SK-N-MC (cell line): Measurements from ENCODE around the gene PCNA.

Source experiments
- EZH2 ChIP-seq: fragments of 200-600 bp; sonication (generic); IDR thresholded peaks from one replicate; pipeline ENCODE4 v1.6.1; 2017; ENCODE audit warnings: antibody characterized with exemption
- FOXP2 ChIP-seq: optimal IDR thresholded peaks from 2 replicates; pipeline ENCODE3; 2011; ENCODE audit warnings: mild to moderate bottlenecking, moderate library complexity; ENCODE audit not compliant: insufficient read depth; ENCODE audit errors: extremely low read length, control extremely low read depth
- POLR2AphosphoS5 ChIP-seq: IDR thresholded peaks from 2 replicates; pipeline ENCODE4 v1.6.1; 2012; ENCODE audit warnings: mild to moderate bottlenecking, low read depth, low read length, borderline replicate concordance

GRCh38 chr20:5133998-5134397, 14.2 kb upstream of the PCNA start:
- TF ChIP-seq POLR2AphosphoS5 (no peak), EZH2 (no peak), FOXP2 (no peak)
